ENCODE data around the gene HOMEZ.

DNA sequence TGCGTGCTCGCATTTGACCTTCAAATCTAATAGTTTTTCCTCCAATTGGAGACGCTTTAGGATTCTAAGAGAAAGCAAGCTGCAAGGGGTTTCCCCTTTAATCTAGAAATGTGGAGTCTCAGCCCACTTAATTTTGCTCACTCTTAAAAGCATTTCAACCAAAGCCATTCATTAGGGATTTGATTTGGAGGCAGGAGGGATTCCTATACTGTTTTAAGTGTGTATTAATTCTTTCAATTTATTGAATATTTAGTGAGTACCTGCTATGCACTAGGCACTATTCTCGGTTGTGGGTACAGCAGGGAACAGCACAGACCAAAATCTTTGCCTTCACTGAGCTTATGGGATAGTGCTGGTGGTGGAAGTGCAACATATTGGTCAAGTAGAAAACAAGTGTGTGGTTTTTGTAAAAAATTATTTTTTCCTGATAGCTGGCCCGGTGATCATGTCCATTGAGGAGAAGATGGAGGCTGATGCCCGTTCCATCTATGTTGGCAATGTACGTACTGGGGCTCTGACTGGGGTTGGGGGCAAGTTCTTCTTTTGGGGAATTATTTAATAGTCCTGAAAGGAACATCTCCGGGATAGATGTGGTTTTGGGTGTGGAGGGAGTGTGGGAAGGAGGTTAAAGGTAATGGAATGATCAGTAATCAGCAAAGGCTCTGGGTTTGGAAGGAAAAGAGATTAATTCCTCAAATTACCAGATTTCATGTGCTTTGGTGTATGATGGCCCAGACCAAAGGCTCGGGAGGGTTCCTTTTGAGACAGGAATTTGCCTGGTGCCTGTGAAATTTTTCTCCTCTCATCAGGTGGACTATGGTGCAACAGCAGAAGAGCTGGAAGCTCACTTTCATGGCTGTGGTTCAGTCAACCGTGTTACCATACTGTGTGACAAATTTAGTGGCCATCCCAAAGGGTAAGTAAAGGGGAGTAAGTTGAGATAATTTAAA is 36.9 kb upstream of the HOMEZ start:
- TF ChIP-seq, protein P1, sequence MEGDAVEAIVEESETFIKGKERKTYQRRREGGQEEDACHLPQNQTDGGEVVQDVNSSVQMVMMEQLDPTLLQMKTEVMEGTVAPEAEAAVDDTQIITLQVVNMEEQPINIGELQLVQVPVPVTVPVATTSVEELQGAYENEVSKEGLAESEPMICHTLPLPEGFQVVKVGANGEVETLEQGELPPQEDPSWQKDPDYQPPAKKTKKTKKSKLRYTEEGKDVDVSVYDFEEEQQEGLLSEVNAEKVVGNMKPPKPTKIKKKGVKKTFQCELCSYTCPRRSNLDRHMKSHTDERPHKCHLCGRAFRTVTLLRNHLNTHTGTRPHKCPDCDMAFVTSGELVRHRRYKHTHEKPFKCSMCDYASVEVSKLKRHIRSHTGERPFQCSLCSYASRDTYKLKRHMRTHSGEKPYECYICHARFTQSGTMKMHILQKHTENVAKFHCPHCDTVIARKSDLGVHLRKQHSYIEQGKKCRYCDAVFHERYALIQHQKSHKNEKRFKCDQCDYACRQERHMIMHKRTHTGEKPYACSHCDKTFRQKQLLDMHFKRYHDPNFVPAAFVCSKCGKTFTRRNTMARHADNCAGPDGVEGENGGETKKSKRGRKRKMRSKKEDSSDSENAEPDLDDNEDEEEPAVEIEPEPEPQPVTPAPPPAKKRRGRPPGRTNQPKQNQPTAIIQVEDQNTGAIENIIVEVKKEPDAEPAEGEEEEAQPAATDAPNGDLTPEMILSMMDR (IDR thresholded peaks at IDR 0.05): no peak
- TF ChIP-seq EP300 (IDR thresholded peaks at IDR 0.05; ENCODE audit: low read depth) (no peak), POLR2A (IDR thresholded peaks at IDR 0.05) (no peak), POLR2AphosphoS5 (IDR thresholded peaks at IDR 0.05) (no peak)
